GM20431 (cell line): ENCODE measurements around the gene B4GALT6.

Experiments used
- in situ Hi-C: fragments of 300-500 bp; cut with MseI, MboI; formaldehyde crosslinking; loops from one replicate; pipeline ENCODE4 v1.15.0; 2020; ENCODE audit warnings: low sequenced_read_pairs; ENCODE audit not compliant: unreplicated experiment

The B4GALT6 gene

GRCh38 chr18:31575515-31576257 is 108.7 kb downstream of the B4GALT6 start:
- in situ Hi-C loops: no loop called here

- in situ Hi-C loops: no loop called here
Measured at GRCh38 chr18:31574359-31574758, 110.0 kb downstream of the B4GALT6 start.
